ENCODE data around the gene PTPRM. TPM values are rescaled to one million over a fixed set of nuclear protein-coding genes. Genes with fewer than 3 reads are reported as not detected.
A peak's percentile ranks its signal among the peaks of the same experiment; 100 is the strongest.

PTPRM gene
- total RNA-seq, 1 donor from 2014 or later = 131 TPM

GRCh38 chr18:7609617-7610016 lies 42.5 kb downstream of the PTPRM start:
- DNase-seq (ENCODE audit: low spot score) = no peak
- Mint-ChIP-seq H3K4me3 (ENCODE audit: unreplicated experiment) (no peak overlapping the region), H3K4me1 (ENCODE audit: low read depth) (peaks cover 73% of the 10 kb centered on the region), H3K27ac (ENCODE audit: unreplicated experiment) (peak overlapping the region; percentile 95), H3K9me3 (ENCODE audit: low read depth) (no peaks in the 10 kb centered on the region), H3K36me3 (ENCODE audit: low read depth) (no peaks in the 10 kb centered on the region), H3K27me3 (ENCODE audit: low read depth) (no peaks in the 10 kb centered on the region)
- TF ChIP-seq CTCF (IDR thresholded peaks at IDR 0.05) = no peak

- DNase-seq (ENCODE audit: low spot score) = no peak
- H3K9me3 Mint-ChIP-seq (ENCODE audit: low read depth) = no peaks in the 10 kb centered on the region
- H3K36me3 Mint-ChIP-seq (ENCODE audit: low read depth) = no peaks in the 10 kb centered on the region
- H3K27ac Mint-ChIP-seq (ENCODE audit: unreplicated experiment) = no peak overlapping the region
- peaks cover 77% of the 10 kb centered on the region for H3K4me1 Mint-ChIP-seq (ENCODE audit: low read depth)
- H3K4me3 Mint-ChIP-seq (ENCODE audit: unreplicated experiment) = no peak overlapping the region
- no peak for TF ChIP-seq CTCF (IDR thresholded peaks at IDR 0.05)
- no peaks in the 10 kb centered on the region for H3K27me3 Mint-ChIP-seq (ENCODE audit: low read depth)
These were observed 46.9 kb downstream of the PTPRM start for GRCh38 chr18:7614042-7614441.

GRCh38 chr18:7615840-7616239 lies 48.7 kb downstream of the PTPRM start:
- TF ChIP-seq CTCF (IDR thresholded peaks at IDR 0.05) = no peak
- no peaks in the 10 kb centered on the region for H3K27me3 Mint-ChIP-seq (ENCODE audit: low read depth)
- no peak for DNase-seq (ENCODE audit: low spot score)
- H3K9me3 Mint-ChIP-seq (ENCODE audit: low read depth) = no peaks in the 10 kb centered on the region
- no peak overlapping the region for H3K4me3 Mint-ChIP-seq (ENCODE audit: unreplicated experiment)
- H3K36me3 Mint-ChIP-seq (ENCODE audit: low read depth) = no peaks in the 10 kb centered on the region
- H3K4me1 Mint-ChIP-seq (ENCODE audit: low read depth) = peaks cover 81% of the 10 kb centered on the region
- H3K27ac Mint-ChIP-seq (ENCODE audit: unreplicated experiment) = no peak overlapping the region

- Mint-ChIP-seq H3K4me1 (ENCODE audit: low read depth) (peaks cover 80% of the 10 kb centered on the region), H3K27ac (ENCODE audit: unreplicated experiment) (peak overlapping the region; percentile 96), H3K4me3 (ENCODE audit: unreplicated experiment) (no peak overlapping the region), H3K27me3 (ENCODE audit: low read depth) (no peaks in the 10 kb centered on the region), H3K36me3 (ENCODE audit: low read depth) (no peaks in the 10 kb centered on the region), H3K9me3 (ENCODE audit: low read depth) (no peaks in the 10 kb centered on the region)
- no peak for TF ChIP-seq CTCF (IDR thresholded peaks at IDR 0.05)
- DNase-seq (ENCODE audit: low spot score) = no peak
These were observed 49.5 kb downstream of the PTPRM start for GRCh38 chr18:7616661-7617060.

- Mint-ChIP-seq H3K9me3 (ENCODE audit: low read depth) (no peaks in the 10 kb centered on the region), H3K27me3 (ENCODE audit: low read depth) (no peaks in the 10 kb centered on the region), H3K4me1 (ENCODE audit: low read depth) (peaks cover 79% of the 10 kb centered on the region), H3K27ac (ENCODE audit: unreplicated experiment) (peak overlapping the region; percentile 96), H3K36me3 (ENCODE audit: low read depth) (no peaks in the 10 kb centered on the region), H3K4me3 (ENCODE audit: unreplicated experiment) (peak overlapping the region; percentile 60)
- DNase-seq (ENCODE audit: low spot score) = no peak
- TF ChIP-seq CTCF (IDR thresholded peaks at IDR 0.05) = no peak
These were observed 50.8 kb downstream of the PTPRM start for GRCh38 chr18:7617738-7618422.
